HG03280 (cell line): Measurements from ENCODE around the gene TMEM167A.
A peak's percentile ranks its signal among the peaks of the same experiment; 100 is the strongest.

ENCODE experiments used
- ATAC-seq: cut with Tn5 transposase; IDR thresholded peaks from one replicate; pipeline ENCODE4 v1.9.1; 2021; ENCODE audit warnings: mild to moderate bottlenecking, moderate library complexity; ENCODE audit not compliant: unreplicated experiment

TMEM167A gene

DNA sequence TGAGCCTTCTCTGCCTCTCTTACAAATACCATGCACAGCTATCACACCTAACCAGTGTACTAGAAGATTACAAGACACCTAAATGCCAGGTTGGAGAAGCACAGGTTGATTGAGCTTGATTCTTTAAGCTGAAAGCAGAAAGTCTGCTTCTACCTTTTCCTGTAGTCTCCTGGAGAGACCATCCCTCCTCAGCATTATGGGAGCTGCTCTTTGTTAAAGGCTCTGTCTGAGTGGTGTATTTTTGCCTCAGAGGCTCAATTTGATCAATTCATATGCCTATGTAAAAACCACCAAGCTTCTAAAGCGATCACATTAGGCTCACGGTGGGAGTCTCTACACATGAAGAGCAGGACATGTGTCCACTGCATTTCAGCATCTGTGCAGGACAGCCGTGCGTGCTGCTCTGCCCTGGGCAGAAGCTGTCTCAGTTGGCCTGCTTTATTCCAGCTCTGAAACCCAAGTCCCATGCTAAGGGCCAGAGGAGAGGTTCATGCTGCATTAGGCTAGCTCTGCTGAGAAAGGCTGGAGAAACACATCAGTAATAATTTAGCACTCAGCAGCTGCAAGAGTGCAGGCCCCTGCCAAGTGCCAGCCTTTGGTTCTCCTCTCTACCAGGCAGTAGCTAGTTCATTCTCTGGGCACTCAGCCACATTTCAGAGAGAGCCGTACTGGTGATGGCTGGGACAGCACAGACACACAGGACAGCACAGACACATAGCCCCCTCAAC is 41.7 kb downstream of the TMEM167A start:
- no peak for ATAC-seq

DNA sequence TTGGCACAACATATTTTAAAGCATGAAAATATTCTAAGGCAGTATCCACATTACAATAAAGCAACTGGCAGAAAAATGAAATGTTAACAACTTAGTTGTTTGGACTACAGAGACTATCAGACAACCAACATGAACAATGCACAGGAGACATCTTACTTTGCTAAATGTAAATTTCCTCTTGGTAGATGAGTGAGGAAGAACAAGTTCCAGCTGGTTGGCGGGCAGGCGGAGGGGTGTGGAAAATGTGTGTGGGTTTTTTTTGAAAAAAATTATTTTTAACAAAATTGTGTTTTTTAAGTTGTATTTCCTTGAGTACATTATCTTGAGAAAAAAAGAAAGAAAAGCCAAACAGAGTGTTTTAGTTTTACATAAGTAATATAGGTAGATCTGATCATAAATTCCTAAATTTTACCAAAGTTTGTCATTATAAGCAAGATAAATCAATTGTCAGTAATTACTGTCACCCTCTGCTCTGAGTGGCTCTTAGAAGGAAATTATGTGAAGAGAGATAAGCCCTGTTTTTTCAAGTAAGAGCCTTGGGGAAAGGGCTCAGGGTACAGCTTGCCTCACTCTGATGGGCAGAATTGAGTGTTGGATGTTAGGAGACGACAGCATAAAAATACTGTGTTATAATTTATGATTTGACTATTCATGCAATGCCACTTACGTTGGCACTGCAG is 42.5 kb downstream of the TMEM167A start:
- no peak for ATAC-seq

DNA sequence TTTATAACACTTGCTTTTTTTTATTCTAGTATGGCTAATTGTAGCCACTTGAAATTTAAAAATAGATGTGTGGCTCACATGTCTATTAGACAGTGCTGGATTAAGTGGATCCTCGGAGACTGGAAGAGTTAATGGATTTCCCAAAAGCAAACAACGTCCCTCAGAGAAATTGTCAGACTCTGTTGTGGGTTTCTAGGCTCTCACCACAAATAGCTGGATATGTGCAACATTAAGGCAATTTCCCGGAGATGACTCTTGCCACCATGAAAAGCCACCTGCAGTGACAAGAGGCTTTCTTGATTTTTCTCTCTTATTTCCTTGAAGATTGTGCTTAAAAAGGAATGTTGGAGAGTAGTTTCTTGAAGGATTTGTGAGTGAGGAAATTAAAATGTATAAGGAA is 43.2 kb downstream of the TMEM167A start:
- no peak for ATAC-seq

DNA sequence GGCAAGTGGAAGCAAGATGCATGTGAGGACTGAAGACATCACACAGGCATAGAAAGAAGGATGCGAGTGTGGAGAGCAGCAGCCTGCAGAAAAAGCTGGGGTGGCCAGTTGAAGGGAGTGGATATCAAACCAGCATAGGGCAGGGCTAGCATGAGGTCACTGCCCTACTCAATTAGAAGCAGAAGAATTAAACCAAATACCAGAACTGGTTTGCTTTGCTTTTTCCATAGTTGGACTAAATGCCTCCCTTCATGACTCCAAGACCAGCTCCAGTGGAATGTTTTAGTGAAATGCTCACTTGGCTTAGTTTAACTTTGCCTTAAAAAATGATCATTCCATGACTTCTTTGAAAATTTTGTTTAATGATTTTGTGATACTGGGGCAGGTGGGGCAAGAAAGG is 45.8 kb downstream of the TMEM167A start:
- no peak for ATAC-seq

DNA sequence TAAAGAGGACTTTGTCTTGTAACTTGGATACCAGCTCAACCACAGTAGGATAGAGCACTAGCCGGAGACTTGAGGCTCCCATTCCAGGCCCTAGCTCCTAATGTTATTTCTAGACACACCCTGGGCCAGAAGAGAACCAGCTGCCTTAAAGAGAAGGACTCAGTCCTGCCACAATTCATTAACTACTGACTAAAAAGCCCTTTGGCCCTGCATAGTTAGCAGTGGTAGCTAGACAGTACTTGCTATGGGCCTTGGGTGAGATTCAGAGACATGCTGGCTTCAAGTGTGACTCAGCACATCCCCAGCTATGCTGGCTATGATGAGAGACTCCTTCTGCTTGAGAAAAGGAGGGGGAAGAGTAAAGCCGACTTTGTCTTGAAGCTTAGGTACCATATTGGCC is 47.3 kb downstream of the TMEM167A start:
- no peak for ATAC-seq

DNA sequence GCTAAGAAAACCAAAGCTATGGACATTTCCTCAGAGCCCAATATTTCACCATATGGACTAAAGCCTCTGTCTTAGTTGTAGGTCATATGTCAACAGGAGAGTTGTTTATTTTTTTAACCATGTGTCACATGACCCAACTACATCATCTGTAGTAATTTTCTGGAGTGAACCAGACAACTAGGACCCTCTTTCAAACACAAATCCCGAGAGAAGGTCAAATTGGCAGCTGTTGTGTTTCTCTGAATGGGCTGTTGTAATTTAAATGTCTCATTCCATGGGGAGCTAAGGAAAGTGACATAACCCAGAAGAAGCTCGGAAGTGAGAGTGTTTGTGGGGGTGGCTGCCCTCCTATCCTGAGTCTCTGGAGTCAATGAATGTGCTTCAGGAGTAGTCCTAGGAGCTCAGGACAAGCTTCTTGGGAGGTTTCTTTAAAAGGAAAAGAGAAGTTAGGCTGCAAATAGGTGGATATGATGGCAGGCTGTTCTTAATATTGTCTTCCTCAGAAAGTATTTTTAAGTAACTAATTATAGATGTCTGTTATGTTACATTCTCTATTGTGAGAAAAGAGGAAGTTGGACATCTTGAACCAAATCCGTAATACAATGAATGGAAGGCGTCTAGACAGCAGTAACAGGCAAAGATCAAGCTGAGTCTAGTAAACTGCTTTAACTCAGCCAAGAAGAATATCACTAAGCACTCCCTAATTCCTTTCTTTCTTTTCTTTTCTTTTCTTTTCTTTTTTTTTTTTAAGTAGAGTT is 50.1 kb downstream of the TMEM167A start:
- ATAC-seq = peak; percentile 76

DNA sequence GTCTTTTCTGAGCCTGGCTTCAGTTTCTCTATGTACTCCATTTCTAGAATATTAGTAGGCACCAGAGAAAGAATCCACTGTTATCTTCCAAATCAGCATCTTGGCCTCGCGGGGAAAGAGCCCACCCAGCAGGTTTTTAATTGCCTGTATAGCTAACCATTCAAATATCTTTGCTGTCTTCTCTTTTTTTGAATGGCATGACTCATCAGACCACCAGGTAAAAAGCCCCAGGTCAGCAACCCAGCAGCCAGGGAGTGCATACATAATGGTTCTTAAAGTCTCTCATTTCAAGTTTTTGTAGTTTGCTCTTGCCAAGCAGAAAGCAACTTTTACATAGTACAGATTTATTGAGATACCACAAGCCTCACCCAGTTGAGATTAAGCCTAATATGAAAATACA is 50.7 kb downstream of the TMEM167A start:
- no peak for ATAC-seq

DNA sequence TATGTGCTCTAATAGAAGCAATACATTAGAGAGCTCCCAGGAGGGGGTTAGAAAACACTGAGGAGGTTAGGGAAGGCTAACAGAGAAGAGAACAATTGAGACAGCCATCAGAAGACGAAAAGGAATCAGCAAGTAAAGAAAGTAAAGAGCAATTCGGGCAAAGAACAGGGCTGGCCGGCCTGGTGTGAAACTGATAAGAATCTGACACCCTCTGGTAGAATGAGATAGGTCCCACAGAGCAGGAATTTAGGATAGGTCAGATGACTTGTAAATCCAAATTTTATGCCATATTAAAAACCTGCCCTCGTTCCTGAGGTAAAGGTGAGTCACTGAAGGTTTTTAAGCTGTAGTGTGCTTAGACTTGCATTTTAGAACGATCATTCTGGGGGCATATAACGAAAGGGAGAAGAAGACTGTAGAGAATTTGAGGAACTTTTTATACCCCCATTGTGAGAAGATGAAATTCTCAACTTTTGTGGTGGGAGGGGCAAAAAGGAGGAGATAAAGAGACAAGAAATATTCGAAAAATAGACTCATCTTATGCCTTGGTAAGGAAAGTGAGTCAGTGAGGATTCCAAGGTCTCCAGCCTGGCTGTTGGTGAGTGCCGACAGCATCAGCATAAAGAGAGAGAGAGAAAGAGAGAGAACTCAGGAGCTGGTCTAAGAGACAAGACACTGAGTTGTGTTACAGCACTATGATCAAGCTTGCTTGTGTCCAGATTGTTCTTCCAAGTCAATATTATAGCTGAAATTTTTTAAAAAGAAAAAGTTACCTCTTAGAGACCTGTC is 51.3 kb downstream of the TMEM167A start:
- no peak for ATAC-seq

DNA sequence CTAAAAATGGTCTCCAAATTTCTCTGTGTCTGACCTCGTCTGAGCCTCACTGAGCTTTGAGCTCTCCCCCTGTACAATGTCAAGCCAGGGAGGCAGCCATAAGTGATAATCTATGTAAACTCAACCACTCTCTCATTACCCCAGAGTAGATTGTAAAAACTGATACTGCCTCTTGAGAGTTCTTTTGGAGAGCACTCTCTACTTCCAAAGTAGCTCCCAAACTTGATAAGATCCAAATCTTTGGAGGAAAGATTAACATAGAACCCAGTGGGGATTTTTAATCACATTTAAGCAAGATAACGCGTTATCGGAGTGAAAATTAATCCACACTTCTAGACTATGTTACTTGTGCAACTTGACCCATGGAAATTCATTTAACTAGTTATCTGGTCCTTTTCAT is 54.9 kb downstream of the TMEM167A start:
- ATAC-seq = no peak

DNA sequence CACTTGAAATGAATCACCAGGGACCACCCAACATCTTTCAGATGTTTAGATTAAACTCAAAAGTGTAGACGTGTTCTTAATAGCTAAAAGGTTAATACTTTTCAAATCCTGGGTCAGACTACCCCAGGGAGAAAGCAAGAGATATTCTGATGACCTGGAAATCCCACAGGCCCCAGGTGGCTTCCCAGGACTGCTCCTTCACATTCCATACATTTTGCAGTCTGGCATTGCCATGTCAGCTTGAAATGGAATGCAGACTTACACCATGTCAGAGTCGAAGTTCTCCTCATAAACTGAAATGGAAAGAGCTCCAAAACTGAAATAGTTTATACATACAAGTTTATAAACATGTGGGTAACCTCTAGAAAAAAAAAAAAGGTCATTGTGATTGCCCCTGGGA is 61.5 kb downstream of the TMEM167A start:
- no peak for ATAC-seq

DNA sequence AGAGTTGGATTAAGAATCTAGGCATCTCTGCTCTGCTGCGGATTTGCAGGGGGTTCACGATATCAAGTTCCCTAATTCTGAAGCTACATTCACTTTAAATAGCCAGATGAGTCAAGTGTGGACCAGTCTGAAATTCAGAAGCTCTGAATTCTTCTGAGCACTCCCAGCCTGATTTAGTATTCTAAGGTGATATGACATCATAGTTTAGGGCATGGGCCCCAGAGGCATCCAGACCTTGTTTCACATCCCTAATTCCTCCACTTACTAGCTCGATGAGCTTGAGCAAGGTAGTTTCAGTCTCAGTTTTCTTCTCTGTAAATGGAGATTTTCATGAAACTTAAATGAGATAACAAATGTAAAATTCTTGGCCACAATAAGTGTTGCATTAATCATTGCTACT is 65.2 kb downstream of the TMEM167A start:
- ATAC-seq = peak; percentile 98

DNA sequence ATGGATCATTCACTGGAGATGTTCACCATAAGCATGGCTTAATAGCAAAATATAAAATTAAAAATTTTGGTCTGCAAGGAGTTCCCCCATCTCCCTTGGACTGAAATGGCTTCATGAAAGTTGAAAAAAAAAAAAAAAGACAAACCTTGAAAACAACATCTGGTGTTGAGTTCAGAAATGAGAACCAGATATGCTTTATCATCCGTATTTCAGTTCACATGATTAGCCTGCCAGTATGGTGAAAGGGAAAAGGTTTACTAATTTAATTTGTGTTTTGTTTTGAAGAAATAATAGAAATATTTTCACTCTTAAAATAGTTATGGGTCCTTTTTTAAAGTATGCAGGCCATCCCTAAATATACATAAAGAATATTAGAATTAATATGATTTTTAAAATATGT is 67.8 kb downstream of the TMEM167A start:
- ATAC-seq = no peak

DNA sequence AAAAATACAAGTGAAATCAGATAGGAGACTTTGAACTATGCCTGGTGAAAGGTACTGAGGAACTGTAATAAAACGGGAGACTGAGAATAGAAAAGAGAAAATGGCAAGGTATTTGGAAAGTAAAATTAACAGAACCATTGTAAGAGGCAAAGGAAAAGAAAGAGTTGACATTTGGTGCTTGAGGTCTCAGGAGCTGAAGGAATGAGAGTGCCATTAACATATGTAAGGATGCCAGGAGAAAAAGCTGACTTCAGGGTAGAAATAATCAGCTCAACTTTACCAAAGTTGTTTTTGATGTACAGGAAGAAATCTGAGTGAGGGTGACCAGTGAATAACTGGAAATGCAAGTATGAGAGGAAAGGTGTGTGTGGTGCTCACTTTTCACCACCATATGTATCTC is 69.4 kb downstream of the TMEM167A start:
- no peak for ATAC-seq

DNA sequence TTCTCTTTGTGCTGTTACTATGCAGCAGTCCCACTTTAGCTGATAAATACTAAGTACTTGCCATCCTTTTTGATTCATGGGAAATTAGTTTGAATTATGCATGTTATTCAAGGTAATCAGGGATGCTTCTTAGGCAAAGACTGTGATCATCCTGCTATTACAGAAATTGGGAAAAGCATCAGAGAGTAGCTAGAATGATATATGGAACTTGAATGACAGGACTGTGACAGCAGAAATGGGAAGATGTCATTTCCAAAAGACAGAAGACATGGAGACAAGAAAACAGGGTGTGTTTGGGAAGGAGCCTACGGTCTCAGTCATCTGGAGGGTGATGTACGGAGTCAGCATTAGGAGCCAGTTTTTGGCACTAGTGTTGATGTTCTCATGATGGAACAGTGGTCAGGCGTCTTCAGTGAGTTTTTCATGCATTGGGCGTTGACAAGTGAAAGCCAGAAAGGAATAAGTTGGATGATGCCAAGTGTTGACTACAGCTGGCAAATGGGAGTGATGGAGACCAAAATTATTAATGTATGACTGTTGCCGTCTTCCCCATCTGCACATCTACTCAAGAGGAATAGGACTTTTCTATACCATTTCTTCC is 70.4 kb downstream of the TMEM167A start:
- no peak for ATAC-seq

DNA sequence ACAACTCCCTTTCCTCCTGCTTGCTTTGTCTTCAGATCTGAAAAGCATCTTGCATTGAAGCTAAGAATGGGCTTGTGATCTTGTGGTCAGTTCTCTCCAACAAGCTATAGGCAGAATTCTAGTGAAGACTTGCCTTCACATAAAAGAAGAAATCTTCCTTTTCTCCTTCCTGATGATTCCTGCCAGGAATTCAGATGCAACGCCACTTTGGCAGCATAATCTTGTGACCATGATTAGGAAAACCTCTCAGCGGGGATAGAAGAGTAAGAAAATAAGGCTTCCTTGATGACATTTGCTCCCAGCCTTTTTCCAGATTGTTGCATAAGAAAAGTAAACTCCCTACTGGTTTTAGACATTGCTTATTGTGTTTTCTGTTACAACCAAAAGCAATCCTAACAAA is 73.4 kb downstream of the TMEM167A start:
- ATAC-seq = no peak
